HG03460 (cell line): Measurements from ENCODE around the gene MARCHF6.
"Not testable (repeated sequence)": the region's sequence is repeated elsewhere in the genome, so short reads cannot be mapped to it uniquely, and the experiment has no call there.

ENCODE experiments used
- ATAC-seq: cut with Tn5 transposase; IDR thresholded peaks from one replicate; pipeline ENCODE4 v1.9.1; 2021; ENCODE audit not compliant: unreplicated experiment

The MARCHF6 gene

GRCh38 chr5:10344461-10345106, 8.9 kb upstream of the MARCHF6 start:
- not testable (repeated sequence) for ATAC-seq

GRCh38 chr5:10348258-10348657, 5.2 kb upstream of the MARCHF6 start:
- no peak for ATAC-seq

DNA sequence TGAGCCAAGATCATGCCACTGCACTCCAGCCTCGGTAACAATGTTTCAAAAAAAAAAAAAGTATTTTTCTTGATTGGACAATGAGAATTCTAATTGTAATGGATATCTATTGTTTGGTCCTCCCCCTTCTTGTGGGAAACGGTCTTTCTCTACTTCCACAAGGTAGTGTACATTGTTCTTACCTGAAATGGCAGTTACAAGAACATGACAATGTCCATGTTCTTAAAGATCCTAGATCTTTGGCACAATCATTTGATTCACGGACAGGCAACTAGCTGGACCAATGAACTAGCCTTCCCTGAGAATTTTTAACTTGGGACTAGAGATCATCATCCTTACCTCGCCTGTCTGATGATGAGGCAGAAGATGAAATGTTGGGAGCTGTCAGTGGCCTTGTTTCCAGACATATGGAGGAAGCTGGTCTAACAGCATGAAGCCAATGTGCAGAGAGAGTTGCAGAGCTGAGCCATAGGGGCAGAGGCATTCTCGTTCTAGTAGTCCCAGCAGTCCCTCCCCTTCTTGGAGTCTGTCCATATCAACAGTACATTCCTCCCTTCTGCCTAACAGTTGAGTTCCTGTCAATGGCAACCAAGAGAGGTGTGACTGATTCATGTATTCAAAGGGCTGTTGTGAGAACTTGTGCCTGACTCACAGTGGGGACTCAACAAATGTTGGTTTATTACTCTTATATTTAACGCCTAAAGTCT, 2.1 kb upstream of the MARCHF6 start:
- no peak for ATAC-seq

DNA sequence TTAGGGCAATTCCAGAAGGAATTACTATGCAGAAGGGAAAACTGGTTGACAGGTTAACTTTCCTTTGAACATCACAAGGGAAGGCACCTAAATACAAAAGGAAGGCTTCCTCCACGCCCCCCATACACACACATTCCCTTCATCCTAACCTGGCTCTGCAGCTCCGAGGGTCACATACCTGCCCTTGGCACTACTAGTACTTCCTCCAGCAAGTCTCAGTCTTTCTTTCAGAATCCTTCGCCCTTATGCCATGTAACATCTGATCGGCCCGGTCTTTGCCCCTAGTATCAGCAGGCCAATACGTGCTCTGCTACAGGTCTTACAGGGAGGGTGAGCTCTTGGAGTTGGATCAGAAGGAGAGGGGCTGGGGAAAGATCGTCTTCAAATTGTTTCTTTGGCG, 1.6 kb upstream of the MARCHF6 start:
- ATAC-seq, result no peak

DNA sequence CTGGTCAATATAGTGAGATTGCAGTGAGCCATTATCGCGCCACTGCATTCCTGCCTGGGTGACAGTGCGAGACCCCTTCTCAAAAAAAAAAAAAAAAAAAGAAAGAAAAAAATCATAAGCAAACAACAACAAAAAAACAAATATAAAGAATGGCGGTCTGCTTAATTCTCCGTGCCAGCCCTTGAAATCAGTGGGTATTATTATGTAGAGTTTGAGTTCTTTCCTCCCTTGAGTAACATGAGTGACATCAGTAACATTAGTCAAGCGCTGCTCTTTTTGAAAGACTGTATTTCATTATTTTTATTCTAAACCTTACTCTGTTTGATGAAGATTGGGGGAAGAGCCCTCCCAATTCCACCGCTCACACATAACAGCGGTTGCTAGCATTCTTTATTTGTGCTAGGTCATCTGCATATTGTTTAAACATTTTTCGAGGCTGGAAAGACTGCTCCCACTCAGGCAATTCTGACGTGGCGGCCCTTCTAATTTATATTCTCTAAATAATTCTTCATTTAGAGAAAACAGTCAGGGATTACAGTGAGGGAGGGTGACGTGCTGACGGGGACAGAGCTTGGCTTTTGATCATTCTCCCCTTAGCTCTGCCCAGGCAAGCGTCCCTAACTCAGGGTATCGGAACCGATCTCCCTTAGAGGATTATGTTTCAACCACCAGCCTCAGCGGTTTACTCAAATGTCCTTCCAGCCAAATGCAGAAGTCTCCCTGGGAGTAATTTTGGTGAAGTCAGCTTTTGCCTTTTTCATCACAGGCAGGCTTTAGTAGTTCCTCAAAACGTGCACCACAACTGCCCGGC, 860 bp upstream of the MARCHF6 start:
- peak; percentile 17 for ATAC-seq

GRCh38 chr5:10354048-10354872, 765 bp downstream of the MARCHF6 start:
- peak; percentile 24 for ATAC-seq

DNA sequence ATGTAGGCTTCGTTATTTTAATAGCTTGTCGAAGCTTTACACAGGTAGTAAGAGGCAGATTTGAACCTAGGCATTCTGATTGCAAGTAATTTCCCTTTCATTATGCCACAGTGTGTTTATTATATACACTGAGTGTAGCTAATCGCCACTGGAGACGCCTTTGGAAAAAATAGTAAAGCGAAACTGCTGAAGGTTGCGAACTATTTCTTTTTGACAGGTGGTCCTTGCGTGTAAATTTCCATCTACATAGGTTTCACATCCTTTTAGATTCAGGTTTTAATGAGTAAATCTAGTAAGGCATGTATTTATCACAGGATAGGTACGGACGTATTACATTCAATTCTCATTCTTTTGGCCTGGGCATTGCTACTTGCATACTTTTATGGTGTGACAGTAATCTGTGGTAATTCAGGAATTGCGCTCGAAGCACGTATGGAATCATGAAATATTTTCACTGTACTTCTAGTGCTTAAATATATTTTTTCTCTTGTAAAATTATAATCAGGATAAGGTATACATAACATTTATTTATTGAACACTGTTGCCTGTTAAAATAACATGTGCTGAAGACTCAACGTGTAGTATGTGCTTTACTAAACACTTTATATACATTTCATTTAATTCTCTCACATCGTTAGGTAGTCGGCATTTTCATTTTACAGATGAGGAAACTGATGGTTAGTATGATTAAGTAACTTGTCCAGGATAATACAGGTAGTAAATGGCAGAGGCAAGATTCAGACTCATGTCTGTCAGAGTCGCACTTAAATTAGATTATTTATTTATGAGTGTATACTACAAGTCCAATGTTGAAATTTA, 1.8 kb downstream of the MARCHF6 start:
- ATAC-seq, result no peak

DNA sequence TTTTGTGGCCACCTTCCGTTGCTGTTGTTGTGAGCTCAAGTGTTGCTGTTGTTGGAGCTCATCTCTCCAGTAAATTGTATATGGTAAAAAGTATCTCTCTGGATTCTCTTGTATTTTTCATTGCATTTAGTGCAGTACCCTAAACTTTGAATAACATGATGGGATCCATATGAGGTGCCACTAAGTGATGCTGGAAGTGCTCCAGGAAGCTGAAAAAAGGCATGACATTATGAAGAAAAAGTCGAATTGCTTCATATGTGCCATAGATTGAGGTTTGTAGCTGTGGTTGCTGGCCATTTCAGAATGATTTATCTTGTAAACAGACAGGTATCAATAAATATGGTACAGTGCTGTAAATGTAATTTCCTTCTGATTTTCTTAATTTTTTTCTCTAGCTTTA, 5.5 kb downstream of the MARCHF6 start:
- ATAC-seq, result no peak

DNA sequence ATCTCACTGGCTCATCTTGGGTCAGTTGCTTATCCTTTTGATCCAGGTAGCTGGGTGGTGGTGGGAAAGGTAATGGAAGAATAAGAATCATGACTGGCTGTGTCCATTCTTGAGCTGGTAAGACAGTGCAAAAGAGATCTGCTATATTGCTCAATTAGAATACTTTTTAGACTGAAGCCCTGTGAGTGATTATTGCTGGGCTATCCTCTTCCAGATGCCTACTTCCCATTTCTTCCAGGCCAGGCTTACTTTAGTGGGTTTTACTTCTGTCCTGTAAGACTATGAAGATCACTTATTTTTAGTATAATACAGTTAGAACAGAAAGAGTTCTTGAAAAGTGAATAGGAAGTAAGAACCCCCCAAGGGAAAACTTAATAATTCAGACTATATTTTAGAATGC, 7.2 kb downstream of the MARCHF6 start:
- no peak for ATAC-seq

- no peak for ATAC-seq
These were observed 10.2 kb downstream of the MARCHF6 start for GRCh38 chr5:10363519-10364185.

DNA sequence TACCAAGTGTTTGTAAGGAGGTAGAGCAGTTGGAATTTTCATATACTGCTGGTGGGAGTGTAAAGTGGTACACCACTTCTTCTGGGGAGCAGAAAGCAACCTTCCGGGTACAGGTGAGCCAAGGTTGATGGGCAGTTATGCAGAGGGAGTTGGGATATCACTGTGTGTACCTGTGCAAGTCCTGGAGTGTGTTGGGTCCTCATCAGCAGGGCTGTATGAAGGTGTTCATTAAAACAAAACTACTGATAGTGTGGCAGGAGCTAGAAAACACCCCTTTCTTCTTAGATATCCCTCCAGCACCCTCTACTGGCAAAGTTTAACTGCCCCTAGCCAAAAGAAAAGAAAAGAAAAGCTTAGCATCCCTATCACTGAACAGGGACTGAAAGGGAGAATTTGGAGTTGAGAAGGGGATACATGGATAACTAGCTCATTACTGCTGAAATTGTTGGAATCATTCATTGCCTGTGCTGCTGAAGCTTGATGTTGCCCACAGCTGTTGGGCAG, 10.7 kb downstream of the MARCHF6 start:
- no peak for ATAC-seq

- ATAC-seq, result no peak
These were observed 12.3 kb downstream of the MARCHF6 start for GRCh38 chr5:10365782-10366181.

- no peak for ATAC-seq
These were observed 13.1 kb downstream of the MARCHF6 start for GRCh38 chr5:10366310-10367272.

GRCh38 chr5:10367579-10367978, 14.1 kb downstream of the MARCHF6 start:
- ATAC-seq, result no peak

GRCh38 chr5:10370931-10371330, 17.4 kb downstream of the MARCHF6 start:
- no peak for ATAC-seq

DNA sequence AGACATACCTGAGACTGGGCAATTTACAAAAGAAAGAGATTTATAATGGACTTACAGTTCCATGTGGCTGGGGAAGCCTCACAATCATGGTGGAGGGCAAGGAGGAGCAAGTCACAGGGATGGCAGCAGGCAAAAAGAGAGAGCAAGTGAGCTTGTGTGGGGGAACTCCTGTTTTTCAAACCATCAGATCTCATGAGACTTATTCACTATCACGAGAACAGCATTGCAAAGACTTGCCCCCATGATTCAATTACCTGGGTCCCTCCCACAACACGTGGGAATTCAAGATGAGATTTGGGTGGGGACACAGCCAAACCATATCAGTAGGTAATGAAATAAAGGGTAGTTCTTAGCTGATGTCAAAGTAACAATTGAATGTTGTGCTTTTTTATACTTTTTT, 17.9 kb downstream of the MARCHF6 start:
- ATAC-seq, result not testable (repeated sequence)

DNA sequence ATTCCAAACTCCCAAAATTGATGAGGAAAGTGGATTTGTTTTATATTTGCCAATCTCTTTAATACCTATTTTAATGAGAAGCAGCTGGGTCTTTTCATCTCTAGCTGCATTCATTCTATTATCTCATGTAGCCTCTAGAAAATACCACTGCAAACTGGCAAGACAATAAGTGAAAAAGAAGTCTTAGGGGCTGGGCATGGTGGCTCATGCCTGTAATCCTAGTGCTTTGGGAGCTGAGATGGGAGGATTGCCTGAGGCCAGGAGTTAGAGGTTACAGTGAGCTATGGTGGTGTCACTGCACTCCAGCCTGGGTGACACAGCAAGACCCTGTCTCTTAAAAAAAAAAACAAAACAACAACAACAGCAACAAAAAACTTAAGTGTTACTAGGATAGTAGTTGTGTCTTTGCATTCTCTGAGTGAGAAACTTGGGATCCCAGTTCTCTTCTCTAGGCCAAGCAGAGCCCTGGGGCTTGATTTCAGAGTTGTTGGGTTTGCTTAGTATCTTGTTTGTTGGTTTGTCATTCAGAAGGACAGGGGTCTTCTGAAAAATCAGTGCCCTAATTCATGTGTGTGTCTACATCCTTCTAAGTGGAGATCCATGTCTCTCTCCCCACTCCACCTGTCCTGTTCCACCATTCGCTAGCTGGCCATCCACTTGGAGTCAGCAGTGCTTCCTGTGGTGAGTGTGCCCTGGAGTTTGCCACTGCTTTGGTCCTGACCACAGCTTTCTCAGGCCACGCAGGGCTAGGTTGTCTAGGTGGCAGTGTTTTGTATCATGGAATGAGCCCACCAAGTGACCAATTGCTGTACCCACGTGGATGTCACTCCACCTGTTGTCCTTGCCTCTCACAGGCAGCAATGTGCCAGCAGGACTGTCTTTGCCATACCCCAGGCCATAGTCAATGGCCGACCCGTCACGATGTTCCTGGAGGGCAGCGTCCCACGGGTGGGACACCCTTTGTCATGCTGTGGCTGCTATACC, 19.5 kb downstream of the MARCHF6 start:
- ATAC-seq, result no peak
